ENCODE data around the gene ZNF574.

The ZNF574 gene

DNA sequence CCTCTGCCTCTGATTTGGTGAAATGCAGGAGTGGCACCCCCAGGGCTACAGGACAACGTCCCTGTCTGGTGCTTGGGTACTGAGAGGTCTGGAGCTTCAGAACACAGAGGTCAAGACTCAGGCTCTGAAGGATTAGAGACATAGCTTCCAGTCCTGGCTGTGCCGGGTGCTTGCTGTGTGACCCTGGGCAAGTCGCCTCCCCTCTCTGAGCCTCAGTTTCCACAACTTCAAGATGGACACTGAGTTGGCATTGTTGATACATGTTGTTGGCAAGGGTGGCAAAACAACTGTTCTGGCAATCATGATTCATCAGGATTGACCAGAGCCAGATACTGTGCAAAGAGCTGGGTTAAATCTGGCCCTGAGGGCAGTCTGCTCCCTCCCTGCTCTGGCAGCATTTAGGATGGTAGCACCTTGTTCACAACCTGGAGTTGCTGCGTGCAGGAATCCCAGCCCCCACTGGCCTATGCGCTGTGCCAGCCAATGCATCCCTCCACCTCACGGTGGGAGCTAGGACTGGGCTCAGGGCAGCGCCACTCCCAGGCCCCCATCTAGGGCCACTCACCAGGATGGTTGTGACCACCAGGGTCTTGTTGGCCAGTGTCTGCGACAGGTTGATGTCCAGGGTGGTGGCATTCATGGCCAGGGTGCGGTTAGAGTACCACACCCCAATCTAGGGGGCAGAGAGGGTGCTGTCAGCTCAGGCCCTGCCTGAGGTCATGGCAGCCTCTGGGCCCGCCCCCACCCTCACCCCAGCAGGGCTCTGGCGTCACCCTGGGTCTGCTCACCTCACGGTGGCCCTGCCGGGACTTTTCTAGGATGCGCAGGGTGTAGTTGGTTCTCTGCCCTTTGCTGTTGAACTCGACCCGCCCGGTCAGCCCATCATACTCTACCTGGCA is 22.7 kb upstream of the ZNF574 start:
- TF ChIP-seq, protein P1, sequence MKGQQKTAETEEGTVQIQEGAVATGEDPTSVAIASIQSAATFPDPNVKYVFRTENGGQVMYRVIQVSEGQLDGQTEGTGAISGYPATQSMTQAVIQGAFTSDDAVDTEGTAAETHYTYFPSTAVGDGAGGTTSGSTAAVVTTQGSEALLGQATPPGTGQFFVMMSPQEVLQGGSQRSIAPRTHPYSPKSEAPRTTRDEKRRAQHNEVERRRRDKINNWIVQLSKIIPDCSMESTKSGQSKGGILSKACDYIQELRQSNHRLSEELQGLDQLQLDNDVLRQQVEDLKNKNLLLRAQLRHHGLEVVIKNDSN (IDR thresholded peaks at IDR 0.05), result no peak
- TF ChIP-seq TEAD4 (IDR thresholded peaks at IDR 0.05) (no peak), CREB1 (IDR thresholded peaks at IDR 0.05; ENCODE audit: low read depth) (no peak), FOXM1 (IDR thresholded peaks at IDR 0.05; ENCODE audit: borderline replicate concordance, low read depth) (no peak), RAD21 (IDR thresholded peaks at IDR 0.05; ENCODE audit: low read depth) (no peak), EP300 (IDR thresholded peaks at IDR 0.05; ENCODE audit: borderline replicate concordance) (no peak), TAF1 (IDR thresholded peaks at IDR 0.05; ENCODE audit: low read depth) (no peak), CEBPB (IDR thresholded peaks at IDR 0.05) (no peak), EGR1 (IDR thresholded peaks at IDR 0.05) (no peak), NFIC (IDR thresholded peaks at IDR 0.05) (no peak), ZBTB7A (IDR thresholded peaks at IDR 0.05; ENCODE audit: low read depth) (no peak), TCF12 (IDR thresholded peaks at IDR 0.05; ENCODE audit: low read depth) (no peak), YY1 (IDR thresholded peaks at IDR 0.05; ENCODE audit: low read depth) (no peak)
- TF ChIP-seq, protein P2, sequence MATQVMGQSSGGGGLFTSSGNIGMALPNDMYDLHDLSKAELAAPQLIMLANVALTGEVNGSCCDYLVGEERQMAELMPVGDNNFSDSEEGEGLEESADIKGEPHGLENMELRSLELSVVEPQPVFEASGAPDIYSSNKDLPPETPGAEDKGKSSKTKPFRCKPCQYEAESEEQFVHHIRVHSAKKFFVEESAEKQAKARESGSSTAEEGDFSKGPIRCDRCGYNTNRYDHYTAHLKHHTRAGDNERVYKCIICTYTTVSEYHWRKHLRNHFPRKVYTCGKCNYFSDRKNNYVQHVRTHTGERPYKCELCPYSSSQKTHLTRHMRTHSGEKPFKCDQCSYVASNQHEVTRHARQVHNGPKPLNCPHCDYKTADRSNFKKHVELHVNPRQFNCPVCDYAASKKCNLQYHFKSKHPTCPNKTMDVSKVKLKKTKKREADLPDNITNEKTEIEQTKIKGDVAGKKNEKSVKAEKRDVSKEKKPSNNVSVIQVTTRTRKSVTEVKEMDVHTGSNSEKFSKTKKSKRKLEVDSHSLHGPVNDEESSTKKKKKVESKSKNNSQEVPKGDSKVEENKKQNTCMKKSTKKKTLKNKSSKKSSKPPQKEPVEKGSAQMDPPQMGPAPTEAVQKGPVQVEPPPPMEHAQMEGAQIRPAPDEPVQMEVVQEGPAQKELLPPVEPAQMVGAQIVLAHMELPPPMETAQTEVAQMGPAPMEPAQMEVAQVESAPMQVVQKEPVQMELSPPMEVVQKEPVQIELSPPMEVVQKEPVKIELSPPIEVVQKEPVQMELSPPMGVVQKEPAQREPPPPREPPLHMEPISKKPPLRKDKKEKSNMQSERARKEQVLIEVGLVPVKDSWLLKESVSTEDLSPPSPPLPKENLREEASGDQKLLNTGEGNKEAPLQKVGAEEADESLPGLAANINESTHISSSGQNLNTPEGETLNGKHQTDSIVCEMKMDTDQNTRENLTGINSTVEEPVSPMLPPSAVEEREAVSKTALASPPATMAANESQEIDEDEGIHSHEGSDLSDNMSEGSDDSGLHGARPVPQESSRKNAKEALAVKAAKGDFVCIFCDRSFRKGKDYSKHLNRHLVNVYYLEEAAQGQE (IDR thresholded peaks at IDR 0.05; ENCODE audit: low read depth), result no peak
- TF ChIP-seq, protein P3, sequence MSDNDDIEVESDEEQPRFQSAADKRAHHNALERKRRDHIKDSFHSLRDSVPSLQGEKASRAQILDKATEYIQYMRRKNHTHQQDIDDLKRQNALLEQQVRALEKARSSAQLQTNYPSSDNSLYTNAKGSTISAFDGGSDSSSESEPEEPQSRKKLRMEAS (IDR thresholded peaks at IDR 0.05), result no peak

DNA sequence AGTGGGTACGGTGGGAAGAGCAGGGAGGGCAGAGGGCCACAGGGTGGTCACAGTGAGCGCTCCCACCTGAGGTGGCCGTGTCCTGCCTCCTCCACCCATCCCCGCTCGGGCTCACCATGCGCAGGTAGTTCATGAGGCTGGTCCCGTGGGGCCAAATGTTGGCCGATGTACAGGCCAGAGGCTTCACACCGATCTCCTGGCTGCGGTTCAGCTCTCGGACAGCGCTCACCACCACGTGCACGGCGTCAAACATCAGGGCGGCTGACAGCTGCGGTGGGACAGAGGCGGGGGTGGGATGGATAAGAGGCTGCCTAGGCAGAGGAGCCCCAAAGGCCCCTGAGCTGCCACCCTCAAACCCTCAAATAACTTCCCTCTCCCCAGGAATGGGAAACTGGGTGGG is 21.8 kb upstream of the ZNF574 start:
- TF ChIP-seq, protein P2 (IDR thresholded peaks at IDR 0.05; ENCODE audit: low read depth), result peak; percentile 51
- TF ChIP-seq TAF1 (IDR thresholded peaks at IDR 0.05; ENCODE audit: low read depth) (no peak), FOXM1 (IDR thresholded peaks at IDR 0.05; ENCODE audit: borderline replicate concordance, low read depth) (no peak), EGR1 (IDR thresholded peaks at IDR 0.05) (no peak), EP300 (IDR thresholded peaks at IDR 0.05; ENCODE audit: borderline replicate concordance) (no peak), CEBPB (IDR thresholded peaks at IDR 0.05) (no peak), NFIC (IDR thresholded peaks at IDR 0.05) (no peak), YY1 (IDR thresholded peaks at IDR 0.05; ENCODE audit: low read depth) (no peak), RAD21 (IDR thresholded peaks at IDR 0.05; ENCODE audit: low read depth) (no peak), TEAD4 (IDR thresholded peaks at IDR 0.05) (no peak), TCF12 (IDR thresholded peaks at IDR 0.05; ENCODE audit: low read depth) (no peak)
- TF ChIP-seq, protein P3 (IDR thresholded peaks at IDR 0.05), result 0 out of 2 replicates have a peak, but pooled peaks have one; percentile 23
- TF ChIP-seq, protein P1 (IDR thresholded peaks at IDR 0.05), result no peak

DNA sequence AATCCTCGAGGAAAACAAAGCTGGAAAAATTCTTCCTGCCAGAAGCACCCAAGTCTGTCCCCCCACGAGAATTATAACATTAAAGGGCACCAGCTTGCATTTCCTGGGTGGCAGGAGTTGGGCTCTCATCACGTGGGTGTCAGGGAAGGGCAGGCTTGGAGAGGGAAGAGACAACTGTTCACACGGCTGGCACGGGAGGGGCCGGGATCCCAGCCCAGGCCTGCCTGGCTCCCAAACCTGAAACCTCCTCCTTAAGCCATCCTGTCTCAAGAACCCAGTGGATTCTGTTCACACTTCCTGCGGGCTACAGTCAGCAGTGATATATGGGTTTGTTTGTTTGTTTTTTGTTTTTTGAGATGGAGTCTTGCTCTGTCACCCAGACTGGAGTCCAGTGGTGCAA is 18.1 kb upstream of the ZNF574 start:
- no peak for TF ChIP-seq YY1 (IDR thresholded peaks at IDR 0.05; ENCODE audit: low read depth)
- no peak for TF ChIP-seq TCF12 (IDR thresholded peaks at IDR 0.05; ENCODE audit: low read depth)
- TF ChIP-seq FOXM1 (IDR thresholded peaks at IDR 0.05; ENCODE audit: borderline replicate concordance, low read depth), result no peak

DNA sequence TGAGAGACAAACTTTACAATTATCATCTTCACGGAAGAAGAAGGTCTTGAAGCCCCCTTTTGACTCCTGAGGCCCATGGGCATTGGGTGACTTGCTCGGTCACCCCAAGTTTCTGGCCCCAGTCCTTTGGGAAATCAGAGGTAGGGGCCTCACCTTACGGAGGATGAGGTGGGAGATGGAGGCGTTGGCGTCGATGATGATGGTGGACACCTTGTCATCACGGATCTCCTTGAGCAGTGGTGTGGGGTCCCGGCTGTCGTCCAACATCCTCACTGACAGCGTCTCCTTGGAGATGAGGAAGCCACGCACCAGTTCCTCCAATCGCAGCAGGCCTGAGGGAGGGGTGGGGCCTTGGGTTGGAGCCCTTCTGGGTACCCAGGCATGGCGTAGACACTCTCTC is 16.8 kb upstream of the ZNF574 start:
- TF ChIP-seq TEAD4 (IDR thresholded peaks at IDR 0.05), result no peak
- TF ChIP-seq CEBPB (IDR thresholded peaks at IDR 0.05), result no peak
- no peak for TF ChIP-seq ZBTB7A (IDR thresholded peaks at IDR 0.05; ENCODE audit: low read depth)
- TF ChIP-seq CREB1 (IDR thresholded peaks at IDR 0.05; ENCODE audit: low read depth), result no peak
- no peak for TF ChIP-seq NFIC (IDR thresholded peaks at IDR 0.05)
- TF ChIP-seq YY1 (IDR thresholded peaks at IDR 0.05; ENCODE audit: low read depth), result no peak
- TF ChIP-seq TAF1 (IDR thresholded peaks at IDR 0.05; ENCODE audit: low read depth), result no peak
- TF ChIP-seq, protein P3 (IDR thresholded peaks at IDR 0.05), result no peak
- TF ChIP-seq RAD21 (IDR thresholded peaks at IDR 0.05; ENCODE audit: low read depth), result no peak
- no peak for TF ChIP-seq EGR1 (IDR thresholded peaks at IDR 0.05)
- no peak for TF ChIP-seq TCF12 (IDR thresholded peaks at IDR 0.05; ENCODE audit: low read depth)
- no peak for TF ChIP-seq EP300 (IDR thresholded peaks at IDR 0.05; ENCODE audit: borderline replicate concordance)

DNA sequence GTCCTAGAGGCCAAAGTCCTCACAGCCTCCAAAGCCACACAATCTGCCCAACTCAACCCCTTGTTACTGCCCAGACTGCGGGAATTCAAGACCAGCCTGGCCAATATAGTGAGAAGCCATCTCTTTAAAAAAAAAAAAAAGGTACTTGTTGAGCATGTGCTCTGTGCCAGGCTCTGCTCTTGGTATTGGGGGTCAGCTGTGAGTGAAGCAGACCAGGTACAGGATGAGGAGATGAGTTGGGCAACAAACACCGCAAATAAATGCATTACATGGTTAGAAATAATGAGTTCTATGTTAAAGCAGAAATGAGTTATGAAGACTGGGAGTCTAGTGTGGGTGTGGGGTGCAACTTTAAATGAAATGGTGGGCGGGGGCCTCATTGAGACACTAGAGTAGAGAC is 15.8 kb upstream of the ZNF574 start:
- TF ChIP-seq TAF1 (IDR thresholded peaks at IDR 0.05; ENCODE audit: low read depth) (no peak), RAD21 (IDR thresholded peaks at IDR 0.05; ENCODE audit: low read depth) (no peak), ZBTB7A (IDR thresholded peaks at IDR 0.05; ENCODE audit: low read depth) (no peak), FOXM1 (IDR thresholded peaks at IDR 0.05; ENCODE audit: borderline replicate concordance, low read depth) (no peak), TEAD4 (IDR thresholded peaks at IDR 0.05) (no peak), EP300 (IDR thresholded peaks at IDR 0.05; ENCODE audit: borderline replicate concordance) (no peak), NFIC (IDR thresholded peaks at IDR 0.05) (no peak), TCF12 (IDR thresholded peaks at IDR 0.05; ENCODE audit: low read depth) (no peak), EGR1 (IDR thresholded peaks at IDR 0.05) (no peak), CEBPB (IDR thresholded peaks at IDR 0.05) (no peak), CREB1 (IDR thresholded peaks at IDR 0.05; ENCODE audit: low read depth) (no peak)
- TF ChIP-seq, protein P2 (IDR thresholded peaks at IDR 0.05; ENCODE audit: low read depth), result no peak
- TF ChIP-seq, protein P1 (IDR thresholded peaks at IDR 0.05), result no peak
